Nephron (organoid): ENCODE measurements around the gene NAV3.

Source experiments
- H3K27ac Mint-ChIP-seq, 3 experiments: 2 replicates each; pipeline ENCODE4 v1.8.0; 2020; ENCODE audit warnings: mixed read lengths in 3 of 3, mild to moderate bottlenecking in 2 of 3, moderate library complexity in 1 of 3
- H3K27me3 Mint-ChIP-seq: 2 replicates; pipeline ENCODE4 v1.8.0; 2021; ENCODE audit warnings: low read depth, mild to moderate bottlenecking, moderate library complexity, mixed read lengths
- H3K36me3 Mint-ChIP-seq: 2 replicates; pipeline ENCODE4 v1.8.0; 2020; ENCODE audit warnings: low read depth, mixed read lengths
- H3K4me1 Mint-ChIP-seq: 2 replicates; pipeline ENCODE4 v1.8.0; 2020; ENCODE audit warnings: mixed read lengths
- H3K4me3 Mint-ChIP-seq, 3 experiments: 2 replicates each; pipeline ENCODE4 v1.8.0; 2020; ENCODE audit warnings: mild to moderate bottlenecking in 3 of 3, mixed read lengths in 3 of 3, moderate library complexity in 2 of 3
- H3K9me3 Mint-ChIP-seq: 2 replicates; pipeline ENCODE4 v1.8.0; 2020; ENCODE audit warnings: mixed read lengths
- TF ChIP-seq, protein P1 (sequence below), 3 experiments: fragments of 200-600 bp; sonication (generic); IDR thresholded peaks; one replicate each; pipeline ENCODE4 v1.5.0; 2021; ENCODE audit warnings: antibody characterized with exemption in 3 of 3; ENCODE audit not compliant: unreplicated experiment in 3 of 3

NAV3 gene

GRCh38 chr12:78209846-78210505 lies 379.3 kb downstream of the NAV3 start:
- Mint-ChIP-seq H3K9me3 (no peaks in the 10 kb centered on the region), H3K36me3 (peaks cover 12% of the 10 kb centered on the region), H3K27me3 (no peaks in the 10 kb centered on the region), H3K4me3 (no peak overlapping the region), H3K4me1 (peaks cover 46% of the 10 kb centered on the region), H3K27ac (peak overlapping the region; percentile 49 to 79 (median 78))
- TF ChIP-seq, protein P1, sequence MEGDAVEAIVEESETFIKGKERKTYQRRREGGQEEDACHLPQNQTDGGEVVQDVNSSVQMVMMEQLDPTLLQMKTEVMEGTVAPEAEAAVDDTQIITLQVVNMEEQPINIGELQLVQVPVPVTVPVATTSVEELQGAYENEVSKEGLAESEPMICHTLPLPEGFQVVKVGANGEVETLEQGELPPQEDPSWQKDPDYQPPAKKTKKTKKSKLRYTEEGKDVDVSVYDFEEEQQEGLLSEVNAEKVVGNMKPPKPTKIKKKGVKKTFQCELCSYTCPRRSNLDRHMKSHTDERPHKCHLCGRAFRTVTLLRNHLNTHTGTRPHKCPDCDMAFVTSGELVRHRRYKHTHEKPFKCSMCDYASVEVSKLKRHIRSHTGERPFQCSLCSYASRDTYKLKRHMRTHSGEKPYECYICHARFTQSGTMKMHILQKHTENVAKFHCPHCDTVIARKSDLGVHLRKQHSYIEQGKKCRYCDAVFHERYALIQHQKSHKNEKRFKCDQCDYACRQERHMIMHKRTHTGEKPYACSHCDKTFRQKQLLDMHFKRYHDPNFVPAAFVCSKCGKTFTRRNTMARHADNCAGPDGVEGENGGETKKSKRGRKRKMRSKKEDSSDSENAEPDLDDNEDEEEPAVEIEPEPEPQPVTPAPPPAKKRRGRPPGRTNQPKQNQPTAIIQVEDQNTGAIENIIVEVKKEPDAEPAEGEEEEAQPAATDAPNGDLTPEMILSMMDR (IDR thresholded peaks at IDR 0.05; ENCODE audit: unreplicated experiment in 3 of 3) = no peak

GRCh38 chr12:78210506-78210860 lies 379.8 kb downstream of the NAV3 start:
- H3K4me1 Mint-ChIP-seq = peaks cover 46% of the 10 kb centered on the region
- peaks cover 12% of the 10 kb centered on the region for H3K36me3 Mint-ChIP-seq
- TF ChIP-seq, protein P1 (IDR thresholded peaks at IDR 0.05; ENCODE audit: unreplicated experiment in 3 of 3) = no peak
- peak overlapping the region; percentile 49 to 79 (median 75) for H3K27ac Mint-ChIP-seq
- no peaks in the 10 kb centered on the region for H3K27me3 Mint-ChIP-seq
- H3K4me3 Mint-ChIP-seq = no peak overlapping the region
- H3K9me3 Mint-ChIP-seq = no peaks in the 10 kb centered on the region

- no peak overlapping the region for H3K4me3 Mint-ChIP-seq
- peak overlapping the region; percentile 49 to 75 (median 65) for H3K27ac Mint-ChIP-seq
These were observed 380.2 kb downstream of the NAV3 start for GRCh38 chr12:78210894-78211302.

DNA sequence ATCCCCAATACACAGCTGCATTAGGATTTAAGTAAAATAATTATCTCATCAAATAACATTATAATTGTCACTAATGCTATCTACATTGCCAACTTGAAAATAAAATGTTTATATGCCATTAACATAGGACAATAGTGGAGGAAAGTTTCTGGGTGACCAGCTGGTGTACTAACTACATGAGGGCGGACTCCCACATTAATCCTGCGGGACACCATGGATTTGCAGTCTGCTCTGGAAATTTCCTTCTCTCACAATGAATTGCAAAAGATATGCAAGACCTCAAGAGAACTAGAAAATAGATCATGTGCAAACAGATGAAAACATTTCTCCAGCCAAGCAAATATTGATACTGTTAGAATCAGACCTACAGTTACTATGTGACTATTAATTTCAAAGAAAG lies 390.1 kb downstream of the NAV3 start:
- Mint-ChIP-seq H3K36me3 (no peaks in the 10 kb centered on the region), H3K9me3 (peaks cover 2% of the 10 kb centered on the region), H3K4me3 (no peak overlapping the region), H3K27ac (no peak overlapping the region), H3K4me1 (no peaks in the 10 kb centered on the region), H3K27me3 (no peaks in the 10 kb centered on the region)
- TF ChIP-seq, protein P1 (IDR thresholded peaks at IDR 0.05; ENCODE audit: unreplicated experiment in 3 of 3) = no peak

More at GRCh38 chr12:78210894-78211302, 380.2 kb downstream of the NAV3 start:
- H3K9me3 Mint-ChIP-seq = no peaks in the 10 kb centered on the region
- H3K36me3 Mint-ChIP-seq = peaks cover 12% of the 10 kb centered on the region
- H3K4me1 Mint-ChIP-seq = peaks cover 46% of the 10 kb centered on the region
- no peaks in the 10 kb centered on the region for H3K27me3 Mint-ChIP-seq
- TF ChIP-seq, protein P1 (IDR thresholded peaks at IDR 0.05; ENCODE audit: unreplicated experiment in 3 of 3) = no peak

GRCh38 chr12:78224154-78224553 lies 393.5 kb downstream of the NAV3 start:
- H3K27ac Mint-ChIP-seq = no peak overlapping the region
- H3K9me3 Mint-ChIP-seq = peaks cover 8% of the 10 kb centered on the region
- no peak overlapping the region for H3K4me3 Mint-ChIP-seq
- TF ChIP-seq, protein P1 (IDR thresholded peaks at IDR 0.05; ENCODE audit: unreplicated experiment in 3 of 3) = no peak
- H3K36me3 Mint-ChIP-seq = no peaks in the 10 kb centered on the region
- H3K27me3 Mint-ChIP-seq = no peaks in the 10 kb centered on the region
- H3K4me1 Mint-ChIP-seq = no peaks in the 10 kb centered on the region

DNA sequence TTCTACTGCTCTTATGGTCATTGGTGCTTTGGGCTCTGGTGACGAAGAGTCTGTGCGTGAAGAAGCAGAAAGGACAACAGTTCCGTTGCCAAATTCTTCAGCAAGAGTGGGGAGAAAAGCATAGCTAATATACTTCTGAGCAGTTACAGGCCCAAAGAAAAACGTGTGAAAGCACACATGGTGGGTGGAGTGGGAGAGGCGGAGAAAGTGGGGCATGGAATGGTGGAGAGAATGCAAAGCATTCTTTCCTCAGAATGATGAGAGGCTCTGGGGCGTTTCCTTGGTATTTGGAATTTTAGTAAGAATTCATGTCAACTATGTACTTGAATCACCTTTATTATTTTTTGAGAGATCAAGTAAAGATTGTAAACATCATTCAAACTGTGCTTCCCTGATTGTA lies 396.1 kb downstream of the NAV3 start:
- Mint-ChIP-seq H3K4me1 (peaks cover 5% of the 10 kb centered on the region), H3K4me3 (no peak overlapping the region), H3K36me3 (no peaks in the 10 kb centered on the region), H3K27me3 (no peaks in the 10 kb centered on the region), H3K27ac (no peak overlapping the region), H3K9me3 (peaks cover 5% of the 10 kb centered on the region)
- TF ChIP-seq, protein P1 (IDR thresholded peaks at IDR 0.05; ENCODE audit: unreplicated experiment in 3 of 3) = no peak
